ENCODE data around the gene SMAD4.

SMAD4 gene

GRCh38 chr18:51021226-51021965 lies 8.6 kb upstream of the SMAD4 start:
- no peak for DNase-seq

GRCh38 chr18:51025512-51025911 lies 4.5 kb upstream of the SMAD4 start:
- DNase-seq, result no peak

GRCh38 chr18:51028201-51028805 lies 1.7 kb upstream of the SMAD4 start:
- DNase-seq, result no peak

- no peak for DNase-seq
These were observed 677 bp upstream of the SMAD4 start for GRCh38 chr18:51029378-51029693.

- DNase-seq, result peak; percentile 68
These were observed 685 bp downstream of the SMAD4 start for GRCh38 chr18:51030537-51031258.

GRCh38 chr18:51032193-51032592 lies 2.2 kb downstream of the SMAD4 start:
- no peak for DNase-seq

- no peak for DNase-seq
These were observed 7.2 kb downstream of the SMAD4 start for GRCh38 chr18:51037230-51037629.

GRCh38 chr18:51038110-51038509 lies 8.1 kb downstream of the SMAD4 start:
- DNase-seq, result no peak

- DNase-seq, result no peak
These were observed 9.4 kb downstream of the SMAD4 start for GRCh38 chr18:51039138-51040112.

GRCh38 chr18:51041677-51042352 lies 11.8 kb downstream of the SMAD4 start:
- no peak for DNase-seq

- no peak for DNase-seq
These were observed 15.0 kb downstream of the SMAD4 start for GRCh38 chr18:51044928-51045585.

GRCh38 chr18:51048190-51048589 lies 18.2 kb downstream of the SMAD4 start:
- no peak for DNase-seq

GRCh38 chr18:51049137-51049536 lies 19.1 kb downstream of the SMAD4 start:
- DNase-seq, result no peak

GRCh38 chr18:51051105-51051712 lies 21.2 kb downstream of the SMAD4 start:
- peak; percentile 44 for DNase-seq

- DNase-seq, result no peak
These were observed 23.8 kb downstream of the SMAD4 start for GRCh38 chr18:51053814-51054213.

GRCh38 chr18:51054764-51055163 lies 24.8 kb downstream of the SMAD4 start:
- DNase-seq, result peak; percentile 60

GRCh38 chr18:51059969-51060368 lies 30.0 kb downstream of the SMAD4 start:
- DNase-seq, result no peak

- DNase-seq, result no peak
These were observed 34.2 kb downstream of the SMAD4 start for GRCh38 chr18:51064256-51064655.

- DNase-seq, result peak; percentile 67
These were observed 36.3 kb downstream of the SMAD4 start for GRCh38 chr18:51066273-51066672.

GRCh38 chr18:51068105-51068504 lies 38.1 kb downstream of the SMAD4 start:
- DNase-seq, result peak; percentile 85

GRCh38 chr18:51069885-51070284 lies 39.9 kb downstream of the SMAD4 start:
- DNase-seq, result no peak
